MM.1S (cell line): ENCODE results near the gene EPN3.

Experiments used
- DNase-seq: peaks from one replicate; pipeline ENCODE4 v3.0.0-alpha.2; 2015
- H2AFZ ChIP-seq: fragments of 300-600 bp; sonication (generic); 2 replicates; pipeline ENCODE4 v1.6.0; 2016; ENCODE audit warnings: antibody characterized with exemption, low read length
- H3F3A ChIP-seq: fragments of 300-600 bp; sonication (generic); 2 replicates; pipeline ENCODE4 v1.6.1; 2016; ENCODE audit warnings: mild to moderate bottlenecking, antibody characterized with exemption, low read length, moderate library complexity, mixed read lengths; ENCODE audit not compliant: insufficient read depth
- H3K27ac ChIP-seq: fragments of 300-600 bp; sonication (generic); 2 replicates; pipeline ENCODE4 v1.5.1; 2016; ENCODE audit warnings: mild to moderate bottlenecking, low read length
- H3K27me3 ChIP-seq: fragments of 300-600 bp; sonication (generic); replicated peaks from 2 replicates; pipeline ENCODE4 v1.6.0; 2016; ENCODE audit warnings: low read length; ENCODE audit not compliant: insufficient read depth
- H3K36me3 ChIP-seq: fragments of 300-600 bp; sonication (generic); replicated peaks from 2 replicates; pipeline ENCODE4 v1.6.1; 2016; ENCODE audit warnings: mild to moderate bottlenecking, low read length, mixed read lengths; ENCODE audit not compliant: insufficient read depth
- H3K4me1 ChIP-seq: fragments of 300-600 bp; sonication (generic); 2 replicates; pipeline ENCODE4 v1.6.1; 2016; ENCODE audit warnings: low read length, mixed read lengths
- H3K4me2 ChIP-seq: fragments of 300-600 bp; sonication (generic); 2 replicates; pipeline ENCODE4 v1.6.0; 2016; ENCODE audit warnings: low read depth, low read length
- H3K4me3 ChIP-seq: fragments of 300-600 bp; sonication (generic); 2 replicates; pipeline ENCODE4 v1.5.1; 2016; ENCODE audit warnings: low read length, mixed read lengths
- H3K79me2 ChIP-seq: fragments of 300-600 bp; sonication (generic); 2 replicates; pipeline ENCODE4 v1.6.1; 2016; ENCODE audit warnings: mixed run types, low read length, mixed read lengths
- H3K9ac ChIP-seq: fragments of 300-600 bp; sonication (generic); 2 replicates; pipeline ENCODE4 v1.6.1; 2016; ENCODE audit warnings: low read length, mixed read lengths
- H3K9me2 ChIP-seq: fragments of 300-600 bp; sonication (generic); replicated peaks from 2 replicates; pipeline ENCODE4 v1.6.1; 2016; ENCODE audit warnings: mild to moderate bottlenecking, low read length, mixed read lengths; ENCODE audit not compliant: insufficient read depth
- H3K9me3 ChIP-seq: fragments of 300-600 bp; sonication (generic); replicated peaks from 2 replicates; pipeline ENCODE4 v1.6.1; 2016; ENCODE audit warnings: mild to moderate bottlenecking, low read length, mixed read lengths; ENCODE audit not compliant: insufficient read depth
- H4K20me1 ChIP-seq: fragments of 300-600 bp; sonication (generic); 2 replicates; pipeline ENCODE4 v1.6.1; 2016; ENCODE audit warnings: mild to moderate bottlenecking, low read length, moderate library complexity, mixed read lengths; ENCODE audit not compliant: insufficient read depth
- CTCF ChIP-seq: fragments of 300-600 bp; sonication (generic); IDR thresholded peaks from 2 replicates; pipeline ENCODE4 v1.5.1; 2016; ENCODE audit warnings: antibody characterized with exemption, low read length, mixed read lengths
- EZH2 ChIP-seq: fragments of 300-600 bp; sonication (generic); optimal IDR thresholded peaks from 2 replicates; pipeline ENCODE3; 2017; ENCODE audit warnings: low read depth, mild to moderate bottlenecking, antibody characterized with exemption, low read length, mixed read lengths
- EZH2phosphoT487 ChIP-seq: fragments of 300-600 bp; sonication (generic); IDR thresholded peaks from 2 replicates; pipeline ENCODE4 v1.6.1; 2018; ENCODE audit warnings: antibody characterized with exemption, low read length

EPN3 gene

DNA sequence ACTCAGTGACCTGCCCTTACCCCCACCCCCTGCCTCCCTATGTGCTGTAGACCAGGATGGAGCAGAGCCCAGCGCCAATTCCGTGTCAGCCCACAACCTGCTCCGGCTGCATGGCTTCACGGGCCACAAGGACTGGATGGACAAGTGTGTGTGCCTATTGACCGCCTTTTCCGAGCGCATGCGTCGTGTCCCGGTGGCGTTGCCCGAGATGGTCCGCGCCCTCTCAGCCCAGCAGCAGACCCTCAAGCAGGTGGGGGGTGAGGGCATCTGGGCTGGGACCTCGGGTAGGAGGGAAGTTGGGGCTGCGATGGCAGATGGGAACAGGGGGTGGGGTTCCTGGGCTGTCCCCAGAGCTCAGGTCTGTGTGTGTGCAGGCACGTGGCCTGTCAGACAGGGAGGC is 21.7 kb downstream of the EPN3 start:
- Histone ChIP-seq H3K4me2 (no peak overlapping the region), H3K4me1 (no peaks in the 10 kb centered on the region), H4K20me1 (no peaks in the 10 kb centered on the region), H3K36me3 (no peaks in the 10 kb centered on the region), H3K9me2 (no peaks in the 10 kb centered on the region), H3K9ac (no peak overlapping the region), H3K27me3 (peaks cover 21% of the 10 kb centered on the region), H2AFZ (no peak overlapping the region), H3F3A (no peaks in the 10 kb centered on the region), H3K27ac (no peak overlapping the region), H3K4me3 (no peak overlapping the region), H3K9me3 (no peaks in the 10 kb centered on the region), H3K79me2 (no peaks in the 10 kb centered on the region)
- TF ChIP-seq CTCF: no peak
- no peak for TF ChIP-seq EZH2phosphoT487
- TF ChIP-seq EZH2: no peak
- DNase-seq: no peak

DNA sequence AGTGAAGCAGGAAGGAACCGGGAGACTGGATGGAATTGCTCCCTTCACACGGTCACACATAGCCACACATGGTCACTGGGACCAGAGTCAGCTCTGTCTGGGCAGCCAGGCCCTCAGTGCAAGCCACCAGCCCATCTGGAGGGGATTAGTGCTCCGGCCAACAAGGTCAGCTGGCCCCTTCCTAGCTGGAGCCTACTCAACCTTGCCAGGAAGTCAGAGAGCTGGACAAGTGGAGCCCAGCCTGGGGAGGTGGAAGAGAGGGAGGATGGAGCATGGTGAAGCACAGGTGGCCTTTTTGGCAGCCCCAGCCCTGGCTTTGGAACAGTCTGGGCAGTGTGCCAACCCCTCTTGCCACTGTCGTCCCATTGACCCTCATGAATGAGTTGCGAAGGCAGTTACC is 24.3 kb downstream of the EPN3 start:
- Histone ChIP-seq H3K9ac (no peak overlapping the region), H3K9me3 (no peaks in the 10 kb centered on the region), H4K20me1 (no peaks in the 10 kb centered on the region), H3K4me1 (peaks cover 8% of the 10 kb centered on the region), H3K36me3 (no peaks in the 10 kb centered on the region), H2AFZ (no peak overlapping the region), H3K79me2 (no peaks in the 10 kb centered on the region), H3K27ac (no peak overlapping the region), H3K4me2 (no peak overlapping the region), H3K9me2 (no peaks in the 10 kb centered on the region), H3K27me3 (peaks cover 40% of the 10 kb centered on the region), H3F3A (no peaks in the 10 kb centered on the region), H3K4me3 (no peak overlapping the region)
- no peak for TF ChIP-seq CTCF
- DNase-seq: no peak

DNA sequence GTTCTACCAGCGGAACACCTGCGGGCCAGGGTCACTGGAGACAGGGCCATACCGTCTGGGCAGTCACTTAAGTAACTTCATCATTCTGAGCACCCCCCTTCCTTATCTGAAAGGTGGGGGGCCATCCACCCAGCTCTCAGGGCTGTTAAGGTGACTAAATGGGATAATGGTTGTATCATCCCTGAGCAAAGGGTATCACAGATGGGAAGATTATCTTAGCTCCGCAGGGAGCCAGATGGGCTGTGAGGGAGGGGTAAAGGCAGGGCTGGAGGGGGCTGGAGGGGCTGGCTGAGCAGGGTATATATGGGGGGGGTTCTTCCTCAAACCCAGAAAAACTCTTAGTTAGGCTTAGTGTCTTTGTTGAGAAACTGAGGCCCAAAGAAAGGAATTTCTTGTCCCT is 25.1 kb downstream of the EPN3 start:
- Histone ChIP-seq H3K27ac (no peak overlapping the region), H3F3A (no peaks in the 10 kb centered on the region), H3K9me2 (no peaks in the 10 kb centered on the region), H3K9me3 (no peaks in the 10 kb centered on the region), H2AFZ (no peak overlapping the region), H3K27me3 (peaks cover 47% of the 10 kb centered on the region), H4K20me1 (no peaks in the 10 kb centered on the region), H3K36me3 (no peaks in the 10 kb centered on the region), H3K9ac (no peak overlapping the region), H3K4me2 (no peak overlapping the region), H3K4me1 (peaks cover 8% of the 10 kb centered on the region), H3K4me3 (no peak overlapping the region), H3K79me2 (no peaks in the 10 kb centered on the region)
- no peak for DNase-seq
- no peak for TF ChIP-seq EZH2
- TF ChIP-seq EZH2phosphoT487: no peak
- TF ChIP-seq CTCF: no peak

DNA sequence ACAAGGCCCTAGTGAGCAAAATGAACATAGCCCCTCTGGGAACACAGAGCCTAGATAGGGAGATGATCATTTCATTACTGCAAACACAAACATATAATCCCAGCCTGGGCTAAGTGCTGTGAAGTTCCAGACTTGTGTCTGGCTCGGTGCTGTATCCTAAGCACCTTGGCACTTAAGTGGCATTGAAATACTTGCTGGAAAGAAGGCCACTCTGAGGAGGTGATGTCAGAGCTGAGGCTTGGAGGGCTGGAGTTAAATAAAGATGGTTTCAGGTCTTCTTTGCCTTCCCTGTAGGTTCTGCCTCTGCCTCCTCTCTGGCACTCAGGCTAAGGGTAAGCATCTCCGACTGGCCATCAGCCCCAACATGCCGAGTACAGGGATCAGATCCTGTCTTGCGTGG is 25.6 kb downstream of the EPN3 start:
- Histone ChIP-seq H3K36me3 (no peaks in the 10 kb centered on the region), H3K9ac (no peak overlapping the region), H3K4me2 (no peak overlapping the region), H3F3A (no peaks in the 10 kb centered on the region), H4K20me1 (no peaks in the 10 kb centered on the region), H3K9me3 (no peaks in the 10 kb centered on the region), H3K27ac (no peak overlapping the region), H3K9me2 (no peaks in the 10 kb centered on the region), H3K4me3 (no peak overlapping the region), H3K4me1 (peaks cover 8% of the 10 kb centered on the region), H3K27me3 (peaks cover 51% of the 10 kb centered on the region), H3K79me2 (no peaks in the 10 kb centered on the region), H2AFZ (no peak overlapping the region)
- TF ChIP-seq EZH2 (no peak), CTCF (no peak), EZH2phosphoT487 (no peak)
- no peak for DNase-seq
